PC-3 (cell line): Measurements from ENCODE around the gene GPR68.

Experiments used
- CTCF ChIP-seq: fragments of 300-600 bp; sonication (generic); conservative IDR thresholded peaks from 2 replicates; pipeline ENCODE4 v1.5.1; 2017; ENCODE audit warnings: antibody characterized with exemption, low read depth, mild to moderate bottlenecking, low read length
- EZH2 ChIP-seq: fragments of 300-600 bp; sonication (generic); IDR thresholded peaks from one replicate; pipeline ENCODE4 v1.6.1; 2017; ENCODE audit warnings: antibody characterized with exemption, mild to moderate bottlenecking, low read length; ENCODE audit not compliant: unreplicated experiment

GRCh38 chr14:91255026-91255695 lies 10.7 kb upstream of the GPR68 start:
- no peak for TF ChIP-seq CTCF
- no peak for TF ChIP-seq EZH2
